CD4-positive, alpha-beta memory T cell (primary cell): Measurements from ENCODE around the gene ZNF385C. TPM values are rescaled to one million over a fixed set of nuclear protein-coding genes. Genes with fewer than 3 reads are reported as not detected.
A peak's percentile ranks its signal among the peaks of the same experiment; 100 is the strongest.

Source experiments
- CTCF ChIA-PET: fragments of 350-600 bp; sonication (Branson Sonifier 250); formaldehyde crosslinking; loops from one replicate; lab custom pipeline; 2021; ENCODE audit warnings: inconsistent platforms; ENCODE audit not compliant: partially characterized antibody; lab: Charles Lee
- POLR2A ChIA-PET: fragments of 350-600 bp; sonication (Branson Sonifier 250); formaldehyde crosslinking; loops from one replicate; lab custom pipeline; 2021; ENCODE audit not compliant: partially characterized antibody; lab: Charles Lee
- DNase-seq, 5 donors: peaks; one replicate each; pipeline versions ENCODE4 v3.0.0 to v3.0.0-alpha.2; 2020 to 2022; ENCODE audit warnings: mixed read lengths in 1 of 5
- H3K27ac ChIP-seq: one replicate; pipeline ENCODE4 v1.7.0; 2013; ENCODE audit warnings: low read depth, low read length
- H3K27me3 ChIP-seq: 2 replicates; pipeline ENCODE4 v1.7.0; 2013; ENCODE audit warnings: mild to moderate bottlenecking, low read length, moderate library complexity; ENCODE audit not compliant: insufficient read depth
- H3K36me3 ChIP-seq: 2 replicates; pipeline ENCODE4 v1.7.0; 2013; ENCODE audit warnings: mild to moderate bottlenecking, low read length, moderate library complexity; ENCODE audit not compliant: insufficient read depth
- H3K4me1 ChIP-seq: 2 replicates; pipeline ENCODE4 v1.7.0; 2013; ENCODE audit warnings: mild to moderate bottlenecking, low read length, moderate library complexity; ENCODE audit not compliant: insufficient read depth
- H3K4me3 ChIP-seq, 2 donors: one replicate each; pipeline ENCODE4 v1.7.0; 2013; ENCODE audit warnings: low read length in 2 of 2, mild to moderate bottlenecking in 1 of 2
- H3K9me3 ChIP-seq, 2 donors: one replicate each; pipeline ENCODE4 v1.7.0; 2013; ENCODE audit warnings: low read length in 2 of 2, control low read depth in 1 of 2; ENCODE audit not compliant: control insufficient read depth in 1 of 2
- H3K27ac Mint-ChIP-seq, 7 donors: one replicate each; pipeline ENCODE4 v1.8.0; 2020 to 2021; ENCODE audit warnings: mixed read lengths in 7 of 7, mild to moderate bottlenecking in 6 of 7, inconsistent platforms in 3 of 7, moderate library complexity in 3 of 7
- H3K27me3 Mint-ChIP-seq, 2 donors: one replicate each; pipeline ENCODE4 v1.8.0; 2020 to 2021; ENCODE audit warnings: mixed read lengths in 2 of 2
- H3K36me3 Mint-ChIP-seq, 2 donors: one replicate each; pipeline ENCODE4 v1.8.0; 2020 to 2021; ENCODE audit warnings: mixed read lengths in 2 of 2, inconsistent platforms in 1 of 2, mild to moderate bottlenecking in 1 of 2
- H3K4me1 Mint-ChIP-seq, 4 donors: one replicate each; pipeline ENCODE4 v1.8.0; 2020 to 2021; ENCODE audit warnings: mixed read lengths in 4 of 4, mild to moderate bottlenecking in 1 of 4
- H3K4me3 Mint-ChIP-seq, 8 donors: one replicate each; pipeline ENCODE4 v1.8.0; 2020 to 2021; ENCODE audit warnings: mixed read lengths in 8 of 8, mild to moderate bottlenecking in 7 of 8, moderate library complexity in 6 of 8, inconsistent platforms in 3 of 8
- H3K9me3 Mint-ChIP-seq, 8 donors: one replicate each; pipeline ENCODE4 v1.8.0; 2020 to 2021; ENCODE audit warnings: mixed read lengths in 8 of 8, mild to moderate bottlenecking in 5 of 8, inconsistent platforms in 3 of 8, moderate library complexity in 1 of 8
- intact Hi-C: fragments of 100-400 bp; cut with micrococcal nuclease; formaldehyde crosslinking; loops from one replicate; pipeline ENCODE4 v1.15.1; 2023
- polyA plus RNA-seq, 2 donors: library from polyadenylated mRNA; unstranded; fragments of 300-500 nt; fragmentation: Illumina TruSeq; gene quantifications; one replicate each; pipeline ENCODE4 v1.2.3, GENCODE V29; 2021
- total RNA-seq, 2 experiments: library from RNA; stranded (reverse); gene quantifications; one replicate each; pipeline ENCODE4 v1.2.3, GENCODE V29; 2021

The ZNF385C gene
- total and polyA plus RNA-seq, 4 experiments from 2014 or later, result 0.36 TPM; not detected in 3

- no peaks in the 10 kb centered on the region for H3K9me3 ChIP-seq
- Mint-ChIP-seq H3K9me3 (peaks cover 0 to 3% (median 0%) of the 10 kb centered on the region in 8 donors), H3K27ac (peak overlapping the region in 3 of 7 donors; percentile 86 to 98 (median 96)), H3K27me3 (no peaks in the 10 kb centered on the region), H3K4me3 (no peak overlapping the region), H3K36me3 (peaks cover 13 to 21% of the 10 kb centered on the region in 2 donors), H3K4me1 (peaks cover 22 to 62% (median 43%) of the 10 kb centered on the region in 4 donors)
- intact Hi-C loops, result loop anchor here (2.0 kb wide), 1 partner anchor 41 kb away; the partner anchor contains the start of gene RAB5C
- peak overlapping the region; percentile 88 for H3K27ac ChIP-seq
- no peak for DNase-seq
- ChIA-PET POLR2A (interaction anchor here (1.0 to 3.2 kb wide), 14 partner anchors 8 to 195 kb away, joined by 3 to 45 read pairs (median 4); partner anchors contain the start of genes ACLY, CNP, DNAJC7 and GHDC), CTCF (interaction anchor here (1.0 to 7.9 kb wide), 10 partner anchors 10 to 149 kb away, joined by 3 to 88 read pairs (median 9); partner anchors contain the start of genes CNP, DNAJC7 and NKIRAS2)
- no peaks in the 10 kb centered on the region for H3K27me3 ChIP-seq
- H3K36me3 ChIP-seq, result no peaks in the 10 kb centered on the region
- H3K4me3 ChIP-seq, result no peak overlapping the region
- H3K4me1 ChIP-seq, result peaks cover 31% of the 10 kb centered on the region
Observed at GRCh38 chr17:42113293-42114069, 15.2 kb upstream of the ZNF385C start.

GRCh38 chr17:42112552-42113176 lies 14.4 kb upstream of the ZNF385C start, which contains the start of gene DHX58:
TSS of gene DHX58 (minus strand) at chr17:42112714. CDS start at chr17:42111892, 822 bp downstream.
- CTCF ChIA-PET, result interaction anchor here (1.0 to 7.9 kb wide), 11 partner anchors 9 to 148 kb away, joined by 3 to 88 read pairs (median 5); partner anchors contain the start of genes CNP, DNAJC7 and NKIRAS2
- no peaks in the 10 kb centered on the region for H3K36me3 ChIP-seq
- peak within 1 kb of the TSS; percentile 87 to 95 (median 92) for H3K4me3 Mint-ChIP-seq
- H3K4me1 ChIP-seq, result peaks cover 37% of the 10 kb centered on the region
- DNase-seq, result peak; percentile 81 to 87 (median 84)
- peaks cover 0 to 3% (median 0%) of the 10 kb centered on the region in 8 donors for H3K9me3 Mint-ChIP-seq
- no peaks in the 10 kb centered on the region for H3K27me3 Mint-ChIP-seq
- H3K9me3 ChIP-seq, result no peaks in the 10 kb centered on the region
- peak within 1 kb of the TSS; percentile 88 for H3K27ac ChIP-seq
- H3K27me3 ChIP-seq, result no peaks in the 10 kb centered on the region
- peak within 1 kb of the TSS; percentile 76 to 86 for H3K4me3 ChIP-seq
- POLR2A ChIA-PET, result interaction anchor here (1.0 to 3.2 kb wide), 25 partner anchors 9 to 434 kb away, joined by 3 to 45 read pairs (median 4); partner anchors contain the start of genes ACLY, CNP, DNAJC7 and GHDC
- H3K27ac Mint-ChIP-seq, result peak within 1 kb of the TSS; percentile 92 to 98 (median 98)
- intact Hi-C loops, result loop anchor here (2.0 kb wide), 1 partner anchor 42 kb away; the partner anchor contains the start of gene RAB5C
- peaks cover 24 to 64% (median 46%) of the 10 kb centered on the region in 4 donors for H3K4me1 Mint-ChIP-seq
- peaks cover 13 to 24% of the 10 kb centered on the region in 2 donors for H3K36me3 Mint-ChIP-seq

GRCh38 chr17:42111871-42112551 lies 13.7 kb upstream of the ZNF385C start:
- Histone ChIP-seq H3K27ac (peak overlapping the region; percentile 88), H3K4me3 (peak overlapping the region; percentile 76 to 86), H3K27me3 (no peaks in the 10 kb centered on the region), H3K36me3 (no peaks in the 10 kb centered on the region), H3K4me1 (peaks cover 44% of the 10 kb centered on the region), H3K9me3 (no peaks in the 10 kb centered on the region)
- ChIA-PET POLR2A (interaction anchor here (0.7 to 3.2 kb wide), 23 partner anchors 8 to 433 kb away, joined by 3 to 45 read pairs (median 4); partner anchors contain the start of genes ACLY, CNP, DNAJC7 and HSPB9), CTCF (interaction anchor here (1.1 to 7.9 kb wide), 11 partner anchors 9 to 148 kb away, joined by 3 to 88 read pairs (median 5); partner anchors contain the start of genes CNP, DNAJC7 and NKIRAS2)
- intact Hi-C loops, result loop anchor here (2.0 kb wide), 1 partner anchor 43 kb away; the partner anchor contains the start of gene RAB5C
- H3K27ac Mint-ChIP-seq, result peak overlapping the region; percentile 92 to 98 (median 98)
- peak overlapping the region; percentile 87 to 95 (median 92) for H3K4me3 Mint-ChIP-seq
- peaks cover 0 to 3% (median 0%) of the 10 kb centered on the region in 8 donors for H3K9me3 Mint-ChIP-seq
- H3K36me3 Mint-ChIP-seq, result peaks cover 11 to 22% of the 10 kb centered on the region in 2 donors
- peaks cover 27 to 67% (median 47%) of the 10 kb centered on the region in 4 donors for H3K4me1 Mint-ChIP-seq
- no peaks in the 10 kb centered on the region for H3K27me3 Mint-ChIP-seq
- DNase-seq, result peak in 2 of 5 donors; percentile 25 to 59

- peaks cover 44% of the 10 kb centered on the region for H3K4me1 ChIP-seq
- POLR2A ChIA-PET, result interaction anchor here (1.1 to 3.2 kb wide), 12 partner anchors 10 to 277 kb away, joined by 3 to 45 read pairs (median 7); partner anchors contain the start of genes CNP, DNAJC7, HSPB9 and KAT2A
Observed at GRCh38 chr17:42111265-42111636, 13.0 kb upstream of the ZNF385C start.

DNA sequence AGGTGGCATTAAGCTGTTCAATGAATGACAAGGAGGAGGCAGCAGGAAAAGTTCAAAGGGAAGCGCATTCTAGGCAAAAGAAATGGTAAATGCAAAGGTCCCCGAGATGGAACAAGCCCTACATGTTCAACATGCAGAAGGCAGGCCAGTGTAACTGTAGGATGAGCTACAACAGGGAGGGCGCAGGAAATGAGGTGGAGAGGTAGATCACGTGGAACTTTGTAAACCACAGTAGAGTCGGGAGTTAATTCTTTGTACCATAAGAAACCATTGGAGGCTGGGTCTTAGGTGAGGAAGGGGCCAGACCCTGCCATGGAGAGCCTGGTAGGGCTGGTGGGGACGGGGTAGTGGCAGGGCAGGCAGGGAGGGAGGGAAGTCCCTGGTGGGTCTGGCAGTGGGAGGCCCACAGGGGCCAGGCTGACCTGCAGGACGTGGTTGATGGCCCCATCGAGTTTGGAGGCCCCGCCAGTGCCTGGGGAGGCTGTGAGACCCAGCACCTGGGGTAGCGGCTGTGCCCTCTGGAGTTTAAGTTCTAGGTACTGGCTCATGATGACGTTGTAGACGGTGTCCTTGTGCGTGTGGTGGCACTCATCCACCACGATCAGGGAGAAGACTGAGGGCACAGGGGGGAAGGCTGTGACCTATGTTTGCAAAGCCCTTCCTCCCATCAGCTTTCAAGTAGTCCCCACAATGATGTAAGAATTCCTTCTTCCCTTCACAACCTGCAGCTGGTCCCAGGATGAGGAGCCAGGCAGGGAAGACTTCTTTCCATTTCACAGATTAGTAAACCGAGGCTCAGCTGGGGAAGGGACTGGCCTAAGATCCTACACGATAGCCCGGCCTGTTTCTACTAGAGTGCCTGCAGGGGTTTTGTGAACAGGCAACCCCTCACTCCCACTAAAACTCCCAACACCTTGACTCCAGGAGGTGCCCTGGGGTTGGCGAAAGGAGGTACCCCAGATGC lies 12.3 kb upstream of the ZNF385C start:
- Mint-ChIP-seq H3K36me3 (peaks cover 5 to 20% of the 10 kb centered on the region in 2 donors), H3K27me3 (no peaks in the 10 kb centered on the region)
- CTCF ChIA-PET, result interaction anchor here (0.8 to 7.9 kb wide), 5 partner anchors 9 to 92 kb away, joined by 3 to 88 read pairs (median 5); partner anchors contain the start of genes DNAJC7 and NKIRAS2

More at GRCh38 chr17:42111265-42111636, 13.0 kb upstream of the ZNF385C start:
- peak overlapping the region; percentile 88 for H3K27ac ChIP-seq
- Mint-ChIP-seq H3K27ac (peak overlapping the region in 5 of 7 donors; percentile 73 to 98 (median 82)), H3K27me3 (no peaks in the 10 kb centered on the region), H3K9me3 (peaks cover 0 to 3% (median 0%) of the 10 kb centered on the region in 8 donors), H3K4me1 (peaks cover 23 to 61% (median 42%) of the 10 kb centered on the region in 4 donors), H3K4me3 (peak overlapping the region in 6 of 8 donors; percentile 15 to 95 (median 58)), H3K36me3 (peaks cover 5 to 20% of the 10 kb centered on the region in 2 donors)
- no peaks in the 10 kb centered on the region for H3K27me3 ChIP-seq
- no peak for DNase-seq
- H3K4me3 ChIP-seq, result no peak overlapping the region
- no peaks in the 10 kb centered on the region for H3K9me3 ChIP-seq
- CTCF ChIA-PET, result interaction anchor here (1.3 to 7.9 kb wide), 4 partner anchors 26 to 93 kb away, joined by 3 to 88 read pairs (median 26); partner anchors contain the start of genes DNAJC7 and NKIRAS2
- no peaks in the 10 kb centered on the region for H3K36me3 ChIP-seq
- intact Hi-C loops, result no loop called here

More for the DNA sequence above, 12.3 kb upstream of the ZNF385C start:
- Histone ChIP-seq H3K27me3 (no peaks in the 10 kb centered on the region), H3K27ac (peak overlapping the region; percentile 88), H3K9me3 (no peaks in the 10 kb centered on the region), H3K4me3 (no peak overlapping the region), H3K36me3 (no peaks in the 10 kb centered on the region), H3K4me1 (peaks cover 44% of the 10 kb centered on the region)
- Mint-ChIP-seq H3K4me1 (peaks cover 21 to 61% (median 41%) of the 10 kb centered on the region in 4 donors), H3K9me3 (peaks cover 0 to 3% (median 0%) of the 10 kb centered on the region in 8 donors), H3K4me3 (peak overlapping the region; percentile 39 to 73 (median 66)), H3K27ac (peak overlapping the region; percentile 45 to 92 (median 82))
- no peak for DNase-seq
- intact Hi-C loops, result no loop called here
- POLR2A ChIA-PET, result interaction anchor here (1.1 to 3.2 kb wide), 8 partner anchors 10 to 144 kb away, joined by 3 to 45 read pairs (median 4); partner anchors contain the start of genes CNP, DNAJC7, HSPB9 and KAT2A
